Activated effector memory CD4-positive, alpha-beta T cell treated with Interleukin-2 at 50 U/mL for 16 hours (primary cell): ENCODE data around the gene BACH2.
A peak's percentile ranks its signal among the peaks of the same experiment; 100 is the strongest.
"Not testable (repeated sequence)": the region's sequence is repeated elsewhere in the genome, so short reads cannot be mapped to it uniquely, and the experiment has no call there.

Experiments used
- DNase-seq: peaks from one replicate; pipeline ENCODE4 v3.0.0-alpha.2; 2020

The BACH2 gene

GRCh38 chr6:90179190-90180169 is 117.2 kb downstream of the BACH2 start:
- DNase-seq, result no peak

- no peak for DNase-seq
Observed at GRCh38 chr6:90178384-90178855, 118.2 kb downstream of the BACH2 start.

GRCh38 chr6:90177544-90178383 is 118.9 kb downstream of the BACH2 start:
- DNase-seq, result no peak

- DNase-seq, result no peak
Observed at GRCh38 chr6:90175627-90176538, 120.8 kb downstream of the BACH2 start.

- DNase-seq, result no peak
Observed at GRCh38 chr6:90173262-90173925, 123.2 kb downstream of the BACH2 start.

- DNase-seq, result no peak
Observed at GRCh38 chr6:90170601-90171000, 126.0 kb downstream of the BACH2 start.

- DNase-seq, result no peak
Observed at GRCh38 chr6:90169374-90169773, 127.3 kb downstream of the BACH2 start.

- no peak for DNase-seq
Observed at GRCh38 chr6:90168693-90169131, 127.9 kb downstream of the BACH2 start.

- no peak for DNase-seq
Observed at GRCh38 chr6:90167514-90168379, 128.9 kb downstream of the BACH2 start.

- not testable (repeated sequence) for DNase-seq
Observed at GRCh38 chr6:90166155-90166924, 130.3 kb downstream of the BACH2 start.

GRCh38 chr6:90162648-90163387 is 133.8 kb downstream of the BACH2 start:
- DNase-seq, result no peak

GRCh38 chr6:90160013-90160412 is 136.6 kb downstream of the BACH2 start:
- DNase-seq, result no peak

GRCh38 chr6:90159452-90159851 is 137.2 kb downstream of the BACH2 start:
- DNase-seq, result no peak

- no peak for DNase-seq
Observed at GRCh38 chr6:90158936-90159335, 137.7 kb downstream of the BACH2 start.

- no peak for DNase-seq
Observed at GRCh38 chr6:90157441-90157840, 139.2 kb downstream of the BACH2 start.

- DNase-seq, result peak; percentile 13
Observed at GRCh38 chr6:90156861-90157260, 139.8 kb downstream of the BACH2 start.

GRCh38 chr6:90154755-90155470 is 141.7 kb downstream of the BACH2 start:
- DNase-seq, result no peak
